ENCODE data around the gene MPHOSPH10. TPM values are rescaled to one million over a fixed set of nuclear protein-coding genes. Genes with fewer than 3 reads are reported as not detected.
"Not testable (repeated sequence)": the region's sequence is repeated elsewhere in the genome, so short reads cannot be mapped to it uniquely, and the experiment has no call there.

Gene MPHOSPH10, protein sequence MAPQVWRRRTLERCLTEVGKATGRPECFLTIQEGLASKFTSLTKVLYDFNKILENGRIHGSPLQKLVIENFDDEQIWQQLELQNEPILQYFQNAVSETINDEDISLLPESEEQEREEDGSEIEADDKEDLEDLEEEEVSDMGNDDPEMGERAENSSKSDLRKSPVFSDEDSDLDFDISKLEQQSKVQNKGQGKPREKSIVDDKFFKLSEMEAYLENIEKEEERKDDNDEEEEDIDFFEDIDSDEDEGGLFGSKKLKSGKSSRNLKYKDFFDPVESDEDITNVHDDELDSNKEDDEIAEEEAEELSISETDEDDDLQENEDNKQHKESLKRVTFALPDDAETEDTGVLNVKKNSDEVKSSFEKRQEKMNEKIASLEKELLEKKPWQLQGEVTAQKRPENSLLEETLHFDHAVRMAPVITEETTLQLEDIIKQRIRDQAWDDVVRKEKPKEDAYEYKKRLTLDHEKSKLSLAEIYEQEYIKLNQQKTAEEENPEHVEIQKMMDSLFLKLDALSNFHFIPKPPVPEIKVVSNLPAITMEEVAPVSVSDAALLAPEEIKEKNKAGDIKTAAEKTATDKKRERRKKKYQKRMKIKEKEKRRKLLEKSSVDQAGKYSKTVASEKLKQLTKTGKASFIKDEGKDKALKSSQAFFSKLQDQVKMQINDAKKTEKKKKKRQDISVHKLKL
- 10 to 100 TPM; 26.7 to 44.0 TPM for total RNA-seq

DNA sequence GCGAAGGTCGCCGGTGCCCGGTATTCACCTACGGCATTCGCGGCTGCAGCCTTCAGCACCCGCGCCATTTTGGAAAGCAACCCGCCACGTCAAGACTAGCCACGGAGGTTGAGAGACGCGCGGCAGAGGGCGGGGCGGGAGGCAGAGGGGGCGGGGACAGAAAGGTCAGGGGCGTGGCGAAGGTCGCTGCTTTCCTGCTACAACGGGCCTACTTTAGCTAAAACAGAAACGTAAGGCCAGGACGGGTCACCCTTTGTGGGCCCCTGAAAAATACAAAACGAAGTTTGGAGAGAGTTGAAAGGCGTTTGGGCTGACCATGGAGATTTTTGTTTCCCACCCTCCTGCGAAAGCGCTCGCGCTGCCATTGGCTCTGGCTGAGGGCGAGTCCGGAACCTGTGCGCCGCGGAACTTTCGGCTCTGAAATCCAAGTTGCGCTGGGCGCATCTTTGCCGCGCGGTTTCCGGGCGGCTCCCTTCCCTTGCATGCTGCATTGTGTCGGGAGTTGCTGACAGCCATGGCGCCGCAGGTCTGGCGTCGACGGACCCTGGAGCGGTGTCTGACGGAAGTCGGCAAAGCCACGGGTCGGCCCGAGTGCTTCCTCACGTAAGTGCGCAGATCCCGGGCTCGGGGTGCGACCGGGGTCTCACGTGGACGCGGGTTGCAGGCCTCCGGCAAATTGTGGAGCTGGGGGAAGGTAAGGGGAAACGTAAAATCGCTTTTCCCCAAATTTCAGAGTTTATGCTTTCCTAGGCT, at the start of gene MPHOSPH10, which contains the start of gene MCEE:
Gene MPHOSPH10, plus strand, starts transcription at position 483 of the 753 bp plus-strand sequence. Its CDS starts 32 bp downstream, at position 515.
Gene MCEE, minus strand, starts transcription at position 78 of the 753 bp plus-strand sequence. Its CDS starts 10 bp downstream, at position 68.
- no peaks in the 10 kb centered on the region for H3K9me3 Mint-ChIP-seq
- peak; percentile 93 for ATAC-seq (replicated peaks)

DNA sequence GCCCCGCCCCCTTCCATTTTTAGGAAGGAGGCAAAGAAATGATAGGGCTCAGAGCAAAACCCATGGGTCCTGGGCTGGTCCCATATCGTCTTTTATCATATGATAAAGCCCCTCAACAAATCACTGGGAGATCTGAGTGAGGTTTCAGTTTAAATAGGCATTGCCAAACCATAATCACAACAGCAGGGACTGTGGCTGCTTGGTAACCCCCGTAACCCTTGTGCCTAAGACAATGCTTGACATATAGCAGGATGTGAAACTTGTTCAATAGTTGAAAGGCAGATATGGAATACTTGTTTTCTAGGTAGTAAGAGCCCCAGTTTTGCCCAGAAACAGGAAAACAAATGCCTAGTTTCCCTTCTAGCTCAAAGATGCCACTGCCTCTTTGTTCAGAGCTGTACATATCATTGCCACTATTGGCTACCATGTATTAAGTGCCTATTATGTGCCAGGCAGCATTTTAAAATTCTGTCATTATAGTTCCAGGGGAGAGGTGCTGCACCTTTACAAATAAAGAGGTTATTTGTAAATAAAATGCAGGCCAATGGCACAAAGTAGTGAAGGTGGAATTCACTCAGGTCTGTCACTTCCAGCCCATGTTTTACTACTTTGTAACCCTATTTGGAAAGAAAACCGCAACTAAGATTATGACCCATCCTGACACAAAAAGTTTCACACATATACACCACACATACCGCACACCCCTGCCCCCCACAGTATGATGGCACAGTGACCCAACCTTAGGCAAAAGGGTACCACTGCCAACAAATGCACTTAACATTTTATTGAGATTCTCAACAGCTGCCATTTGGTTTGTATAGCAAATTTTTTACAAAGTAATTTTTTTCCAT, 47.8 kb upstream of the MPHOSPH10 start:
- Mint-ChIP-seq H3K36me3 (ENCODE audit: low read depth) (peaks cover 23% of the 10 kb centered on the region), H3K27me3 (peaks cover 13% of the 10 kb centered on the region), H3K27ac (peak overlapping the region; percentile 67), H3K4me3 (peak overlapping the region; percentile 19), H3K4me1 (peaks cover 7% of the 10 kb centered on the region), H3K9me3 (no peaks in the 10 kb centered on the region)
- peak; percentile 97 for ATAC-seq (replicated peaks)

More for the DNA sequence above, at the start of gene MPHOSPH10, which contains the start of gene MCEE:
- Mint-ChIP-seq H3K4me1 (peaks cover 4% of the 10 kb centered on the region), H3K27ac (no peak within 1 kb of the TSS), H3K27me3 (no peaks in the 10 kb centered on the region), H3K4me3 (no peak within 1 kb of the TSS), H3K36me3 (ENCODE audit: low read depth) (peaks cover 10% of the 10 kb centered on the region)

DNA sequence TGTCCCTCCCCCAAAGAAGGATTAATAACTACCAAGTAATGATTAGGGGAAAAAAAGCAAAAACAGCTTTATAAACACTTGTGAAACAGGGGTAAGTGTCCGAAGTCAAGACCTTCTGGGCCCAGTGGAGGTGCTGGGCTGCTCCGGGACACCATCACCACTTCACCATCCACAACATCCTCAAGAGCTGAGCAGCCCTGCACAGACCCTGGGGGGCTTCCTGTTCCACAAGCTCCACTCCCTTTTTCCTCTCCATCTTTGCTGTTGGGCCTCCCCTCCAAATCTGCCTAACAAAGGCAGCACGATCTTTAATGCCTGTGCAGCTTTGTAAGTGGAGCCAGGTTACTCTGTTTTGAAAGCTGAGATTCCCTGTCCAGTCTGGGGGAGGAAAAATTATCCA, 47.1 kb upstream of the MPHOSPH10 start:
- Mint-ChIP-seq H3K27ac (peak overlapping the region; percentile 67), H3K4me3 (peak overlapping the region; percentile 19), H3K36me3 (ENCODE audit: low read depth) (peaks cover 16% of the 10 kb centered on the region), H3K27me3 (peaks cover 15% of the 10 kb centered on the region)
- not testable (repeated sequence) for H3K9me3 Mint-ChIP-seq; ATAC-seq (replicated peaks); H3K4me1 Mint-ChIP-seq

DNA sequence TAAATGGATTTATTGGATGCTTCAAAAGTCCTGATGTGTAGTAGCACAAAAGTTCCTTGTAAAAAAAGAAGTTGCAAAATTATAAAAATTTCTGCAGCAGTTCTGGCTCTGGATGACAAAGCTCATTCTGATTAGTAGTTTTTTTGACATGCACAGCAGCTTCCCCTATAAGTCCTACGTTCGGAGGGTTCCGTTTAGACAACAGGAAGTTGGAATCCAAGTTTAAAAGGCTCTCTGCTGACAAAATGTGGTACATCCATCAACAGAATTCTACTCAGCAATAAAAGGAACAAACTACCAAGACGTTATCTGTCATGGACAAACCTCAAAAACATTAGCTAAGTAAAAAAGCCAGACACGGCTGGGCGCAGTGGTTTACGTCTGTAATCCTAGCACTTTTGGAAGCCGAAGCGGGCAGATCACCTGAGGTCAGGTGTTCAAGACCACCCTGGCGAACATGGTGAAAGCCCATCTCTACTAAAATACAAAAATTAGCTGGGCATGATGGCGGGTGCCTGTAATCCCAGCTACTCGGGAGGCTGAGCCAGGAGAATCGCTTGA, 46.6 kb upstream of the MPHOSPH10 start:
- not testable (repeated sequence) for ATAC-seq (replicated peaks); H3K9me3 Mint-ChIP-seq; H3K4me1 Mint-ChIP-seq; H3K27ac Mint-ChIP-seq; H3K4me3 Mint-ChIP-seq
- H3K27me3 Mint-ChIP-seq = peaks cover 17% of the 10 kb centered on the region
- H3K36me3 Mint-ChIP-seq (ENCODE audit: low read depth) = peaks cover 11% of the 10 kb centered on the region

DNA sequence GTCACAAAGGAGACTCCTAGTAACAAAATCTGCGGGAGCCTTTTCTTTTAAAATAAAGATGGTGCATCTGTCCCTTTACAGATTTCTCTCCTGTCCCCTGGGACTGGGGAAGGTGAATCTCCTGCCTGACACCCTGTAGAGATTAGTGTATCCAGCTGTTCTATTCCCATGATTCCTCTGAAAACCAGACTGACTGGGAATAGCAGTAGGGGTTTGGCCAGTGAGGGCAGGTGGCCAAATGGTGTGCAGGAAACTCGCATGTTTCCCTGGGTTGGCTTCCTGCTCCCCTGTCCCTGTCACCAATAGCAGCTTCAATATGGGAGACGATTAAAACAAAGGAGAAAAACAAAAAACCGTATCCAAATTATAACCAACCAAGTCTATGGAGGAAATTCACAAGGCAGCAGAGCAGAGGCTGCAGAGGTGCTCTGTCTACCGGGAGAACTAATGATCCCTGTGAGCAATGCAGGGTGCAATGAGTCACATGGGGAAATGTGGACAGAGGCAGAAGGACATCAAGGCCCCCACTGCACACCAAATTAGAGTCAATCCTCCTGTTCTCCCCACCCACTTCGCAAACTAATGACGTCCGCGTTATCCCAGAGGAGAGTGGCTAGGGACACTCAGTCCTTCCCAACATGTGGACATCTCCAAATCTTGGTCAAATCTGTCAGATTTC, 45.0 kb upstream of the MPHOSPH10 start:
- ATAC-seq (replicated peaks); H3K36me3 Mint-ChIP-seq (ENCODE audit: low read depth); H3K9me3 Mint-ChIP-seq; H3K27ac Mint-ChIP-seq; H3K4me3 Mint-ChIP-seq; H3K4me1 Mint-ChIP-seq: not testable (repeated sequence)
- peaks cover 32% of the 10 kb centered on the region for H3K27me3 Mint-ChIP-seq

DNA sequence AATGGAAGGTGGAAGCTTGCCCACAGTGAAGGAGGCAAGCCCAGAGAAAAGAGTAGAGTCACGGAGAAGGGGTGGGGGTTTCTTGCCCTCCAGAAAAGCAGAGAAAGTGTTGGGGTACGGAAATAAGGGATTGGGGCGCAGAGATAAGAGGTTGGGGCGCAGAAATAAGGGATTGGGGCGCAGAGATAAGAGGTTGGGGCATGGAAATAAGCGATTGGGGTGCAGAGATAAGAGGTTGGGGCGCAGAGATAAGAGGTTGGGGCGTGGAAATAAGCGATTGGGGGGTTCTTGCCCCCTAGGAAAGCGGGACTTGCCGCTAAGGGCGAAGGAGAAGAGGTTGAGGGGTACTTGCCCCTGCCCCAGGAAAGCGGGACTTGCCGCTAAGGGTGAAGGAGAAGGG, 41.0 kb upstream of the MPHOSPH10 start:
- H3K27ac Mint-ChIP-seq; ATAC-seq (replicated peaks); H3K4me3 Mint-ChIP-seq; H3K36me3 Mint-ChIP-seq (ENCODE audit: low read depth); H3K9me3 Mint-ChIP-seq; H3K4me1 Mint-ChIP-seq: not testable (repeated sequence)
- peaks cover 34% of the 10 kb centered on the region for H3K27me3 Mint-ChIP-seq

DNA sequence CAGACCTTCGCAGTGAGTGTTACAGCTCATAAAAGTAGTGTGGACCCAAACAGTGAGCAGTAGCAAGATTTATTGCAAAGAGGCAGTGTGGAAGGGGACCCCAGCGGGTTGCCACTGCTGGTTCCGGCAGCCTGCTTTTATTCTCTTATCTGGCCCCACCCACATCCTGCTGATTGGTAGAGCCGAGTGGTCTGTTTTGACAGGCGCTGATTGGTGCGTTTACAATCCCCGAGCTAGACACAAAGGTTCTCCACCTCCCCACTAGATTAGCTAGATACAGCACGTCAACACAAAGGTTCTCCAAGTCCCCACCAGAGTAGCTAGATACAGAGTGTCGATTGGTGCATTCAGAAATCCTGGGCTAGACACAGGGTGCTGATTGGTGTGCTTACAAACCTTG, 38.6 kb upstream of the MPHOSPH10 start:
- not testable (repeated sequence) for H3K4me3 Mint-ChIP-seq; ATAC-seq (replicated peaks); H3K36me3 Mint-ChIP-seq (ENCODE audit: low read depth); H3K4me1 Mint-ChIP-seq; H3K27ac Mint-ChIP-seq; H3K9me3 Mint-ChIP-seq
- H3K27me3 Mint-ChIP-seq = peaks cover 29% of the 10 kb centered on the region

DNA sequence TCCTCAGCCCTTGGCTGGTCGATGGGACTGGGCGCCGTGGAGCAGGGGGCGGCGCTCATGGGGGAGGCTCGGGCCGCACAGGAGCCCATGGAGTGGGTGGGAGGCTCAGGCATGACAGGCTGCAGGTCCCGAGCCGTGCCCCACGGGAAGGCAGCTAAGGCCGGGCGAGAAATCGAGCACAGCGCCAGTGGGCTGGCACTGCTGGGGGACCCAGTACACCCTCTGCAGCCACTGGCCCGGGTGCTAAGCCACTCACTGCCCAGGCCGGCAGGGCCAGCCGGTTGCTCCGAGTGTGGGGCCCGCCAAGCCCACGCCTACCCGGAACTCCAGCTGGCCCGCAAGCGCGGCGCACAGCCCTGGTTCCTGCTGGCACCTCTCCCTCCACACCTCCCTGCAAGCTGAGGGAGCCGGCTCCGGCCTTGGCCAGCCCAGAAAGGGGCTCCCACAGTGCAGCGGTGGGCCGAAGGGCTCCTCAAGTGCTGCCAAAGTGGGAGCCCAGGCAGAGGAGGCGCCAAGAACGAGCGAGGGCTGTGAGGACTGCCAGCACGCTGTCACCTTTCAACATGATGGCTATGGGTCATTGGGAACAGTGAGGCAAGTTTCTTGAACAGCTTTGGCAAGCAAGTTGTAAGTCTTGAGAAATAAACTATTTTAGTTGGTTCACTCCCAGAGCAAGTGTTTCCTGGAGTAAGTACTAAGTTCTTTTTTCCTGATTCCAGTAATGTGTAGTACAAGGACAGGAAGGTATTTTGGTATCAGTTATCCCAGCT, 37.8 kb upstream of the MPHOSPH10 start:
- not testable (repeated sequence) for H3K4me1 Mint-ChIP-seq; H3K4me3 Mint-ChIP-seq; ATAC-seq (replicated peaks); H3K9me3 Mint-ChIP-seq; H3K36me3 Mint-ChIP-seq (ENCODE audit: low read depth); H3K27ac Mint-ChIP-seq
- peaks cover 21% of the 10 kb centered on the region for H3K27me3 Mint-ChIP-seq

DNA sequence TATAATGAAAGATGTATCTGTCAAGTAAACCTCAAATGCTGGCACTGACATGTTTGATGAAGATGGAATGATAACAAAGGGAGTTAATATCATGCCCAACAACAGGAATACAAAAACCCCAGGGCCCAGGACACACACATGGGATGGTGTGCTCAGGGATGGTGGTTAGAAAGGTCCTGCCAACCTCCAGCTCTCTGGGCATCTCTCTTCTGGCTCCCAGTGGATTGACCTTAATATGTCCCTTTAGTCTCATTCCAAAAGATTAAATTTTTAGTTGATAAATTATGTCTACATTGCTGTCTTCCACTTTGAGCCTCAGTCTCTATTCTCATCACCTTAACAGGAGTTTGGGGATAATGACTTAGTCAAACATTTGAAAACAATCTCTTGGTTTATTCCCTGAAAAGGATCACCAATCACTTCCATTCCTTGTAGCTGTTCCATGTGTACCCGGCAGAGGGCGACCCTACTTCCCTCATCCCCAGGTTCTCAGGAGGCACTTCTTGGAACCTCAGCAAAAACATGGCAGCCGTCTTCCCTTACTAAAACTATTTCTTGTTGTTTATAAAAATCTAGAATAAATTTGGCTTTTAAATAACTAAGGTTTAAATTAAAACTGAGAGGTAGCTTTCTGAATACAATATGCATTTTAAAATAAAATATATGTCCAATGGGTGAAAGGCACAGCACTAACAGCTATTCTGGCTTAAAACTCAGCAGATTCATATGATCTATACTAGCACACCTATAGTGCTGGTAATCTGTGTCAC, 30.1 kb upstream of the MPHOSPH10 start:
- no peaks in the 10 kb centered on the region for H3K36me3 Mint-ChIP-seq (ENCODE audit: low read depth)
- peaks cover 2% of the 10 kb centered on the region for H3K9me3 Mint-ChIP-seq
- H3K27ac Mint-ChIP-seq = no peak overlapping the region
- no peak overlapping the region for H3K4me3 Mint-ChIP-seq
- peak; percentile 64 for ATAC-seq (replicated peaks)
- no peaks in the 10 kb centered on the region for H3K4me1 Mint-ChIP-seq
- H3K27me3 Mint-ChIP-seq = peaks cover 3% of the 10 kb centered on the region

DNA sequence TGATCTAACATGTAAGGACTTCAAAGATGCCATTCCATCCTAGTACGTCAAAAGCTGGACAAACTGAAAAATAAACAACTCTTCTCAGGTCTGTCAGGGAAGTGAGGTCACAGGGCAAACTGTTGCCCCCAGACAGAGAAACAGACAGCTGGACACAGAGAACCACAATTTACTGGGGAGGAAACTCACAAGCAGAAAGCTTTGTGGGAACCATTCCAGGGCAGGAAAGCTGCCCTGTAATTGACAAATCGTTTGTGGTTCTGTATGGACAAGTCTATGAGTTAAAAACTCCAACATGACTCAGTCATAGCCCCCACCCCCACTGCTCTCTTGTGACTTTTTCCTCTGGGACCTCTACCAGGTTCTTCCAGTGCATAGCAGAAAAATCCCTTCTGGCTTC, 28.8 kb upstream of the MPHOSPH10 start:
- no peak for ATAC-seq (replicated peaks)
- Mint-ChIP-seq H3K27me3 (peaks cover 3% of the 10 kb centered on the region), H3K36me3 (ENCODE audit: low read depth) (no peaks in the 10 kb centered on the region), H3K27ac (no peak overlapping the region), H3K9me3 (peaks cover 3% of the 10 kb centered on the region), H3K4me3 (no peak overlapping the region), H3K4me1 (no peaks in the 10 kb centered on the region)

DNA sequence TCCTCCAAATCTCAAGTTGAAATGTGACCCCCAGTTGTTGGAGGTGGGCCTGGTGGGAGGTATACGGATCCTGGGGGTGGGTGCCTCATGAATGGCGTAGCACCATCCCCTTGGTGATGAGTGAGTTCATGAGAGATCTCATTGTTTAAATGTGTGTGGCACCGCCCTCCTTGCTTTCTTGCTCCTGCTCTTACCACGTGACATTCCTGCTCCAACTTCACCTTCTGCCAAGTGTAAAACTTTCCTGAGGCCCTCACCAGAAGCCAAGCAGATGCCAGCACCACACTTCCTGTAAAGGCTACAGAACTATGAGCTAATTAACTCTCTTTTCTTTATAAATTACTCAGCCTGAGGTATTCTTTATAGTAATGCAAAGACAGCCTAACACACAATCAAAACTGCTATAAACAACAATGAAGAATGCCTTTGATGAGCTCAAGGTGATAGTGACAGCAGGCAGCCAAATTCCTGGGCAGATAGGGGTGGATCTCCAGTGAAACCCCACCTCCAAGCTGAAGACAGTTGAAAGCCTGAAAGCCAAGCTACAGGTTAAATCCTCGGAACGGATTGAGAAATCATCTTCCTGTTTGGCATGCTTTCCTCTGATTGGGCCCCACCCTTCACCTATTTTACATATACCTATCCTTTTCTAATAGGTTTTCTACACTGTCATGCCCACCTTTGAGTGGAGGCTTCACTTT, 27.3 kb upstream of the MPHOSPH10 start:
- Mint-ChIP-seq H3K27me3 (peaks cover 3% of the 10 kb centered on the region), H3K27ac (no peak overlapping the region)

More for the DNA sequence above, 27.3 kb upstream of the MPHOSPH10 start:
- Mint-ChIP-seq H3K36me3 (ENCODE audit: low read depth) (no peaks in the 10 kb centered on the region), H3K9me3 (peaks cover 3% of the 10 kb centered on the region), H3K4me3 (no peak overlapping the region), H3K4me1 (no peaks in the 10 kb centered on the region)
- ATAC-seq (replicated peaks) = no peak

Data from activated T-helper 17 cell treated with anti-CD3 and anti-CD28 coated beads, Interleukin-2, amount 50 U/mL, for 72 hours (primary cell).